Spleen (tissue), 11 donors: ENCODE results near the gene LCMT2. TPM values are rescaled to one million over a fixed set of nuclear protein-coding genes. Genes with fewer than 3 reads are reported as not detected.

ENCODE experiments used
- DNase-seq: peaks from one replicate; pipeline ENCODE4 v3.0.0-alpha.2; 2020
- H3K27ac ChIP-seq, 8 donors: fragments of 200-600 bp; sonication (generic) in 7 of 8; 1 replicate in 4 of 8; 2 replicates in 4 of 8; pipeline versions ENCODE4 v1.5.0 to v1.8.0; 2016 to 2021; ENCODE audit warnings: inconsistent platforms in 4 of 8, mild to moderate bottlenecking in 4 of 8, moderate library complexity in 1 of 8
- H3K27me3 ChIP-seq, 7 donors: fragments of 200-600 bp; sonication (generic) in 6 of 7; replicated peaks in 1 of 7; 1 replicate in 4 of 7; 2 replicates in 3 of 7; pipeline versions ENCODE4 v1.5.0 to v1.8.0; 2016 to 2021; ENCODE audit warnings: inconsistent platforms in 3 of 7, mild to moderate bottlenecking in 1 of 7
- H3K36me3 ChIP-seq, 6 donors: fragments of 200-600 bp; sonication (generic) in 5 of 6; 1 replicate in 4 of 6; 2 replicates in 2 of 6; pipeline versions ENCODE4 v1.5.0 to v1.8.0; 2016 to 2021; ENCODE audit warnings: inconsistent platforms in 2 of 6
- H3K4me1 ChIP-seq, 6 donors: fragments of 200-600 bp; sonication (generic) in 5 of 6; 1 replicate in 3 of 6; 2 replicates in 3 of 6; pipeline versions ENCODE4 v1.5.0 to v1.8.0; 2016 to 2021; ENCODE audit warnings: inconsistent platforms in 3 of 6
- H3K4me3 ChIP-seq, 8 donors: fragments of 200-600 bp; sonication (generic) in 7 of 8; 1 replicate in 4 of 8; 2 replicates in 4 of 8; pipeline versions ENCODE4 v1.5.0 to v1.8.0; 2016 to 2021; ENCODE audit warnings: inconsistent platforms in 4 of 8, mild to moderate bottlenecking in 4 of 8, moderate library complexity in 2 of 8
- H3K9me3 ChIP-seq, 8 donors: fragments of 200-600 bp; sonication (generic) in 7 of 8; 1 replicate in 4 of 8; 2 replicates in 4 of 8; pipeline versions ENCODE4 v1.5.0 to v1.8.0; 2016 to 2021; ENCODE audit warnings: inconsistent platforms in 4 of 8
- CTCF ChIP-seq, 11 experiments: fragments of 200-600 bp in 7 of 11; fragments of 450-650 bp in 4 of 11; sonication (generic) in 4 of 11; IDR thresholded peaks in 8 of 11; conservative IDR thresholded peaks in 3 of 11; 1 replicate in 7 of 11; 2 replicates in 4 of 11; pipeline versions ENCODE4 v1.4.0 to v1.8.0; 2016 to 2021; ENCODE audit warnings: antibody characterized with exemption in 11 of 11, inconsistent platforms in 4 of 11, mild to moderate bottlenecking in 1 of 11
- POLR2A ChIP-seq, 3 donors: fragments of 450-650 bp; IDR thresholded peaks; one replicate each; pipeline ENCODE4 v1.5.1; 2017; ENCODE audit warnings: antibody characterized with exemption in 3 of 3, mild to moderate bottlenecking in 1 of 3
- POLR2AphosphoS5 ChIP-seq, 3 donors: sonication (generic); formaldehyde crosslinking; IDR thresholded peaks; one replicate each; pipeline ENCODE4 v1.5.1; 2017; ENCODE audit warnings: antibody characterized with exemption in 3 of 3
- whole genome bisulfite sequencing, 5 donors: extraction: QIAGEN DNeasy Blood & Tissue Kit in 3 of 5; methylation state at CpG; one replicate each; pipeline versions ENCODE4 v1.1.5 to v1.1.7; 2013 to 2018; 5-methylcytosine and 5-hydroxymethylcytosine counted together
- intact Hi-C: fragments of 100-400 bp; cut with DNase I; formaldehyde crosslinking; loops from one replicate; pipeline ENCODE4 v1.15.0; 2023; ENCODE audit warnings: low total_unique reads
- polyA plus RNA-seq, 3 donors: library from polyadenylated mRNA; stranded (reverse); fragments of 200-250 nt; gene quantifications; one replicate each; pipeline ENCODE4 v1.2.1, GENCODE V29; 2013
- total RNA-seq, 7 donors: library from RNA; depleted of rRNA in 3 of 7; stranded (reverse); fragments of >200 nt in 3 of 7; fragmentation: NEBNext Ultra II Directional in 4 of 7; extraction: Animal tissue kit (Norgen Biotek cat#: 25700) in 4 of 7; gene quantifications; one replicate each; pipeline versions ENCODE4 v1.1.0 to v1.2.1, GENCODE V29; 2016 to 2021
- donor health status: healthy with polysubstance abuse.
- donor health status: DM: no; HTN: no; CAD: no; lungs with moderate emphysema.
- donor health status: DM: no; HTN: no; CAD: no.
- donor health status: Bipolar disorder and iron deficiency.
- donor health status: healthy.
- donor health status: DM: no; HTN: no; CAD: no.
- donor health status: DM: yes; HTN: yes; CAD: no.

The LCMT2 gene
- total and polyA plus RNA-seq, 10 donors = 4.3 to 9.2 (median 7.3) TPM

DNA sequence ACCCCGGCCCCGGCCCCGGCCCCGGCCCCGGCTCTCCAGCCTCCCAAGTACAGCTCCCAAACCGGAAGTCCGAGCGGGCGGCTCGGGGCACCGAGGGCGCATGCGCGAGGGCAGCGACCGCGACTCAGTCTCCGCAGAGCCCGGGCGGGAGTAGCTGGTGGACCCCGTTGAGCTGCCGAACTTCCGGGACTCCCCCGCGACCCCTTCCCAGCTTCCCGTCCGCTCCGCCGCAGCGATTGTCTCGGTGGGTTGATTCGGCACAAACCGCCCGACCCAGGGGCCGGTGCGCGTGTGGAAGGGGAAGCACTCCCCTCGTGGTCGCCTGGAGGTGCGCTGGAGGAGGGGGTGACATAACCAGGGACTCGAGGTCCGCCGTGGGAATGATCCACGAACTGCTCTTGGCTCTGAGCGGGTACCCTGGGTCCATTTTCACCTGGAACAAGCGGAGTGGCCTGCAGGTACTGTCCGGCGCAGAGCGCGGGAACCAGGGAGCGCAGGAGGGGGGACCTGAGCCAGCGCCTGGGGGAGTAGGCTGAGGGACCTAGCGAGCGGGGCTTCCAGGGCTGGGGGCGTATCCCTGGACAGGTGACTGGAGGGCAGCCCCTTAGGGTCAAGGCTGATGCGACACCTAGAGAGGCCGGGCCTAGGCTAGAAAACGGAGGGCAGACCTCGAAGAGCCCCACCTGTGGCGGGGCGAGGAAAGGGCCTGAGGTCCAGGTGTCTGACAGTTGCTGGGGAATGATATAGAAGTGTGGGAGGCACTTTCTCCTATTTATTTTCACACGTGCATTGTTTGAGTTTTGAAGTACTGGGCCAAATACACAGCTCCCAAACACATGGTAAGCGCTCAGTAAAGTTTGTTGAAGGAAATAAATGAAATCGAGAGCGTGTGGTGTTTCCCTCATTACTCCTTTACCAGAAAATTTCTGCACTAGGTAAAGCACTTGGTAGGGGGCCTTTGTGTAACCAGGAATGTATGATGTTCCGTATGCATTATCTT is 40.9 kb upstream of the LCMT2 start, which contains the start of the genes TUBGCP4 and ZSCAN29:
Gene TUBGCP4 (plus strand): TSS at position 127 of the 1,000 bp plus-strand sequence. CDS start 254 bp downstream, at position 381.
Gene ZSCAN29 (minus strand): TSS at position 69 of the 1,000 bp plus-strand sequence. CDS start 1,130 bp downstream, outside the sequence.
- Histone ChIP-seq H3K36me3 (peaks cover 0 to 20% (median 16%) of the 10 kb centered on the region in 6 donors), H3K27ac (peak within 1 kb of the TSS; percentile 61 to 89 (median 79)), H3K4me3 (peak within 1 kb of the TSS; percentile 62 to 95 (median 89)), H3K9me3 (peaks cover 0 to 24% (median 1%) of the 10 kb centered on the region in 8 donors), H3K27me3 (no peaks in the 10 kb centered on the region), H3K4me1 (peaks cover 16 to 50% (median 40%) of the 10 kb centered on the region in 6 donors)
- TF ChIP-seq POLR2AphosphoS5 (IDR thresholded peaks at IDR 0.05) (peak; percentile 82 to 87 (median 82)), CTCF (IDR thresholded peaks at IDR 0.05 in 8 of 11, conservative IDR thresholded peaks at IDR 0.05 in 3 of 11) (peak in 7 of 11 experiments; percentile 3 to 47 (median 12)), POLR2A (IDR thresholded peaks at IDR 0.05) (no peak)
- 2 to 9% (median 3%) methylated on average over 21 to 66 of the region's 66 CpGs for WGBS, 5 donors
- intact Hi-C loops = no loop called here
- DNase-seq = peak; percentile 96

DNA sequence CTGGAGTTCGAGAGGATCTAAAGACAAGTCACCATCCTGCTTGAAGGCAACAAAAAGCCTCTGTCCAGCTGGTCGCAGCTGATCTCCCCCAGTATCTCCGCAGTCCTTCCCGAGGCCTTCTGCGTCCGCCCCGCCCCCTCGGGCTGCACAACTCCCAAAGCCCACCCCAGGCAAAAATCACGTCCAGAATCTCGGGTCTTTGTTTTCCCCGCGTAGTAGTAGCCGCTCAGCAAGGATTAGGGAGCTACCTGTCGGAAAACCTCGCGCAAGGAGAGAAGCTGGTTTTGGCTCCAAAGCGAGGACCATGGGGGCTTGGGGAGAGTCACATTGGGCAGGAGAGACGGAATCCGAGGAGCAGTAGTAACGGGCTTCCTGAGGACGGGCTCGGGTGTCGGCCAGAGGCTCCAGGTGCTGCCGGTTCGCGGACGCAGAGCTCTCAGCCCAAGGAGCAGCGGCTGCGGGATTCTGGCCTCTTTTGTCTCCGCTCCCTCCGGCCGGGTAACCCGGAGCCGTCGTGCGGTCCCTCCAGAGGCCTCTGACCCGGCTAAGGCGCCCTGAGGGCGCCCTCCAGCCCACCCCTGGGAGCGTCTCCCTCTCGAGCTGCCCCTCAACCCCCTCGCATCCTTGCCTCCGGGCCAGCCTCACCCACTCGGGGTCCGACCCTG is 40.1 kb upstream of the LCMT2 start:
- H3K4me3 ChIP-seq = peak overlapping the region; percentile 62 to 95 (median 89)
- TF ChIP-seq POLR2A (IDR thresholded peaks at IDR 0.05) = no peak
- no peak for TF ChIP-seq POLR2AphosphoS5 (IDR thresholded peaks at IDR 0.05)
- TF ChIP-seq CTCF (IDR thresholded peaks at IDR 0.05 in 8 of 11, conservative IDR thresholded peaks at IDR 0.05 in 3 of 11) = no peak
- peaks cover 17 to 45% (median 35%) of the 10 kb centered on the region in 6 donors for H3K4me1 ChIP-seq
- intact Hi-C loops = no loop called here
- 1 to 5% (median 3%) methylated on average over 27 to 45 of the region's 45 CpGs for WGBS, 5 donors
- H3K36me3 ChIP-seq = peaks cover 0 to 26% (median 24%) of the 10 kb centered on the region in 6 donors
- H3K27ac ChIP-seq = peak overlapping the region; percentile 61 to 89 (median 79)
- no peaks in the 10 kb centered on the region for H3K27me3 ChIP-seq
- H3K9me3 ChIP-seq = peaks cover 0 to 32% (median 7%) of the 10 kb centered on the region in 8 donors
- DNase-seq = no peak

DNA sequence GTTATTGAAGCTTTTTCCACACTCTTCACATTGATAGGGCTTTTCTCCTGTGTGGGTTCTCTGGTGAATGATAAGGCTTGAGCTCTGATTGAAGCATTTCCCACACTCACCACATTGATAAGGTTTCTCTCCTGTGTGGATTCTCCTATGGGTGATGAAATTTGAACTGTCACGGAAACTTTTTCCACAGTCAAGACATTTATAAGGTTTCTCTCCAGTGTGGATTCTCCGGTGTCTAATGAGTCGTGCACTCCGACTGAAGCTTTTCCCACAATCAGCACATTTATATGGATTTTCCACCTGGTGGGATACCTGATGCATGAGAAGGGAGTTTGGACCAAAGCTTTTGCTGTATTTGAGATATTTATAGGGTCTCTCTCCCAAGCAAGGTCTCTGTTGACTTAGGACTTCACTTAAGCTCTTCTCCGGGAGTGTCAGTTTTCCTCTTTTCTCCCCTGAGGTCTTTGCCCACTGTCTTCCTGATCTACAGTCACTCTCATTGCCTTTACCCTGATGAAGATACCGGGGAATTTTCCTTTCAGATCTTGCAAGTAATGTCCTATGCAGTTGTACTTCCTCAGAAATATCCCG is 31.0 kb upstream of the LCMT2 start:
- whole genome bisulfite sequencing, 5 donors = 97 to 99% (median 98%) methylated on average over 7 of the region's 7 CpGs
- DNase-seq = no peak
- peaks cover 13 to 95% (median 88%) of the 10 kb centered on the region in 8 donors for H3K9me3 ChIP-seq
- intact Hi-C loops = no loop called here
- H3K4me1 ChIP-seq = peaks cover 0 to 2% (median 0%) of the 10 kb centered on the region in 6 donors
- H3K27me3 ChIP-seq = no peaks in the 10 kb centered on the region
- no peak overlapping the region for H3K27ac ChIP-seq
- H3K4me3 ChIP-seq = no peak overlapping the region
- H3K36me3 ChIP-seq = peaks cover 15 to 93% (median 77%) of the 10 kb centered on the region in 6 donors
- no peak for TF ChIP-seq POLR2A (IDR thresholded peaks at IDR 0.05)
- no peak for TF ChIP-seq CTCF (IDR thresholded peaks at IDR 0.05 in 8 of 11, conservative IDR thresholded peaks at IDR 0.05 in 3 of 11)
- no peak for TF ChIP-seq POLR2AphosphoS5 (IDR thresholded peaks at IDR 0.05)
